Lower leg skin (tissue), 3 donors: Measurements from ENCODE around the gene CFAP65.

ENCODE experiments used
- POLR2A ChIP-seq, 2 donors: fragments of 450-650 bp; IDR thresholded peaks; one replicate each; pipeline ENCODE4 v1.6.1; 2016 to 2017; ENCODE audit warnings: antibody characterized with exemption in 2 of 2, mild to moderate bottlenecking in 1 of 2, moderate library complexity in 1 of 2
- TF ChIP-seq, protein P1 (sequence below), 3 donors: fragments of 450-650 bp; IDR thresholded peaks; one replicate each; pipeline ENCODE4 v1.5.1; 2016; ENCODE audit warnings: antibody characterized with exemption in 3 of 3, mild to moderate bottlenecking in 3 of 3, moderate library complexity in 2 of 3

DNA sequence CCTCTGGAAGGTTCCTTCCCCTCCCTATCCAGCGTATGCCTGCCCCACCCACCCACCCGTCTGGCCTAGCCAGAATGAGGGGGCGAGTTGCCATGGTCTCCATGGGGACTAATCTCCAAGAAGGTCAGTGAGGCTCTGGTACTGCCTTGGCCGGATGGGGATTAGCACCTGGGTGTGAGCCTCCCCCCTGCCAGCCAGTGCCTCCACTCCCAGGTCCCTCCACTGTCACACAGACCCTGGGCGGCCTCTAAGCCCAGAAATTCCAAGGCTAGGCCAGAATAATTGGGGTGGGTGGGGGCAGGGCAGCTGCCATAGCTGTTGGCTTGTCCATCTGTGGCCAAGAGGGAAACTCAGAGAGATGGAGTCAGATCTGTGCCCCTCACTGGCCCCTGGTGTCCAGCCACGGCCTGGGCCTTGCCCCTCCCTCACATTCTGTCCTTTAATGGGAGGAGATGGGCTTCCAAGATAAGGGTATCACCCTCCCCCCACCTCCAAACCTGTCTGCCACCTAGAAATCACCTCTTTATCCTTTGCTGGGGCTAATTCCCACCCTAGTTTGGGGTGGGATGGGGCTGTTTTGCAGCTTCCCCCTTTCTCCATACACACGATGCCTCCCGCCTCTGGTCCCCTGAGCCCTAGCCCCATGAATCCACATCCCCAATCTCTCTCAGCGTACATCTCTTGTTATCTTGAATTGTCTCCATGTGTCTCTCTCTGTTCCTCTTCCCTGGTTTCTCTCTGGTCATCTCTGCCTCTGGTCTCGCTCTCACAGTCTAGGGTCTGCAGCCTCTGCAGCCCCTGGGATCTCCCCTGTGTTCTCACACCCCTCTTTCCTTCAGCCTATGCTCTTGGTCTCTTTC lies 42.1 kb downstream of the CFAP65 start:
- no peak for TF ChIP-seq POLR2A (IDR thresholded peaks at IDR 0.05)
- TF ChIP-seq, protein P1, sequence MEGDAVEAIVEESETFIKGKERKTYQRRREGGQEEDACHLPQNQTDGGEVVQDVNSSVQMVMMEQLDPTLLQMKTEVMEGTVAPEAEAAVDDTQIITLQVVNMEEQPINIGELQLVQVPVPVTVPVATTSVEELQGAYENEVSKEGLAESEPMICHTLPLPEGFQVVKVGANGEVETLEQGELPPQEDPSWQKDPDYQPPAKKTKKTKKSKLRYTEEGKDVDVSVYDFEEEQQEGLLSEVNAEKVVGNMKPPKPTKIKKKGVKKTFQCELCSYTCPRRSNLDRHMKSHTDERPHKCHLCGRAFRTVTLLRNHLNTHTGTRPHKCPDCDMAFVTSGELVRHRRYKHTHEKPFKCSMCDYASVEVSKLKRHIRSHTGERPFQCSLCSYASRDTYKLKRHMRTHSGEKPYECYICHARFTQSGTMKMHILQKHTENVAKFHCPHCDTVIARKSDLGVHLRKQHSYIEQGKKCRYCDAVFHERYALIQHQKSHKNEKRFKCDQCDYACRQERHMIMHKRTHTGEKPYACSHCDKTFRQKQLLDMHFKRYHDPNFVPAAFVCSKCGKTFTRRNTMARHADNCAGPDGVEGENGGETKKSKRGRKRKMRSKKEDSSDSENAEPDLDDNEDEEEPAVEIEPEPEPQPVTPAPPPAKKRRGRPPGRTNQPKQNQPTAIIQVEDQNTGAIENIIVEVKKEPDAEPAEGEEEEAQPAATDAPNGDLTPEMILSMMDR (IDR thresholded peaks at IDR 0.05), result no peak
